ENCODE data around the gene MED8.

DNA sequence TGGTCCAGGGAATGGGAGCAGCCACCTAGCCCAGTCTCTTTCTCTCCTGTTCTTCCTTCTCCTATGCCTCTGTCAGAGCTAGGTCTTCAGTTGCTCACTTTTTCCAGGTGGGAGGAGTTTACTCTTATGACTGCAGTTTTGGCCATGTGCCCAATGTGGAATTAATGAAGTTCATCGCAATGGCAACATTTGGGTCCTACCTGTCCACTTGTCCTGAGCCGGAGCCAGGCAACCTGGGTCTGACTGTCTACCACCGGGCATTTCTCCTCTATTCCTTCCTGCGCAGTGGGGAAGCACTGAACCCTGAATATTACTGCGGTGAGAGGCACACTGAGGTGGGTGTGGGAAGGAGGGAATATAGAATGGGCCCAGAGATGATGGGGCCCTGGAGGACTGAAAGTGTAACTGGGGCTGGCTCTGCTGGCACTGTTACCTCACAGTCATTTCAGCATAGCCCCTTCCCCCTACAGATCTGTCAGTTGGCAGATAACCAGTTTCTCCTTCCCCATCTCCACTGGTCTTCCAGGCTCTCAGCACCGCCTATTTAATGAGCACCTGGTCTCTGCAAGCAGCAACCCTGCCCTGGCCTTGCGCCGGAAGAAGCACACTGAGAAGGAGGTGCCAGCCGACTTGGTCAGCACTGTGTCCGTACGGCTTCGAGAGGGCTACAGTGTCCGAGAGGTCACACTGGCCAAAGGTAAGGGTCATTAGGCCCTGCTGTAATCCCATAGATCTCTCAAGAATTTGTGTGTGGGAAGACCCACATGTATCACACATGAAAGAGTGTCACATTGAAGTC lies 30.2 kb upstream of the MED8 start:
- TF ChIP-seq SUZ12 (IDR thresholded peaks at IDR 0.05; ENCODE audit: extremely low read depth, insufficient read depth, insufficient read length): no peak
- no peak for TF ChIP-seq ZNF274 (IDR thresholded peaks at IDR 0.05; ENCODE audit: low read depth, low read length)
- TF ChIP-seq YY1 (IDR thresholded peaks at IDR 0.05; ENCODE audit: insufficient read depth, insufficient read length): no peak
